Tibial nerve (tissue), 4 donors: Measurements from ENCODE around the gene ACBD5.

Experiments used
- EP300 ChIP-seq, 2 donors: sonication (generic); formaldehyde crosslinking; IDR thresholded peaks; one replicate each; pipeline ENCODE4 v1.6.1; 2017; ENCODE audit warnings: antibody characterized with exemption in 2 of 2, mild to moderate bottlenecking in 1 of 2
- POLR2A ChIP-seq, 2 donors: fragments of 450-650 bp; IDR thresholded peaks; one replicate each; pipeline ENCODE4 v1.6.1; 2017; ENCODE audit warnings: antibody characterized with exemption in 2 of 2, mild to moderate bottlenecking in 2 of 2, moderate library complexity in 2 of 2
- TF ChIP-seq, protein P1 (sequence below), 5 experiments: fragments of 200-600 bp in 3 of 5; fragments of 450-650 bp in 2 of 5; sonication (generic) in 3 of 5; IDR thresholded peaks; one replicate each; pipeline ENCODE4 v1.5.1; 2016 to 2019; ENCODE audit warnings: antibody characterized with exemption in 5 of 5, mild to moderate bottlenecking in 3 of 5, moderate library complexity in 2 of 5

DNA sequence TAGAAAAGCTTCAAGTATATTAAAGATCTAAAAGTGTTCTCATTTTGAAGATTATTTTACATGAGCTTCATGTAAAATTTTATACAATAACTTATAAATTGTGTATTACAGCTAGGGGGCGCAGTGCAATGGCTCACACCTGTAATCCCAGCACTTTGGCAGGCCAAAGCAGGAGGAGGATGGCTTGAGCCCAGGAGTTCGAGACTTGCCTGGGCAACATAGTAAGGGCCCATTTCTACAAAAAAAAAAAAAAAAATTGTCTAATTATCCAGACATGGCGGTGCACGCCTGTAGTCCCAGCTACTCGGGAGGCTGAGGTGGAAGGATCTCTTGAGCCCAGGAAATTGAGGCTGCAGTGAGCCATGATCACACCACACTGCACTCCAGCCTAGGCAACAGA is 16.6 kb downstream of the ACBD5 start:
- TF ChIP-seq, protein P1, sequence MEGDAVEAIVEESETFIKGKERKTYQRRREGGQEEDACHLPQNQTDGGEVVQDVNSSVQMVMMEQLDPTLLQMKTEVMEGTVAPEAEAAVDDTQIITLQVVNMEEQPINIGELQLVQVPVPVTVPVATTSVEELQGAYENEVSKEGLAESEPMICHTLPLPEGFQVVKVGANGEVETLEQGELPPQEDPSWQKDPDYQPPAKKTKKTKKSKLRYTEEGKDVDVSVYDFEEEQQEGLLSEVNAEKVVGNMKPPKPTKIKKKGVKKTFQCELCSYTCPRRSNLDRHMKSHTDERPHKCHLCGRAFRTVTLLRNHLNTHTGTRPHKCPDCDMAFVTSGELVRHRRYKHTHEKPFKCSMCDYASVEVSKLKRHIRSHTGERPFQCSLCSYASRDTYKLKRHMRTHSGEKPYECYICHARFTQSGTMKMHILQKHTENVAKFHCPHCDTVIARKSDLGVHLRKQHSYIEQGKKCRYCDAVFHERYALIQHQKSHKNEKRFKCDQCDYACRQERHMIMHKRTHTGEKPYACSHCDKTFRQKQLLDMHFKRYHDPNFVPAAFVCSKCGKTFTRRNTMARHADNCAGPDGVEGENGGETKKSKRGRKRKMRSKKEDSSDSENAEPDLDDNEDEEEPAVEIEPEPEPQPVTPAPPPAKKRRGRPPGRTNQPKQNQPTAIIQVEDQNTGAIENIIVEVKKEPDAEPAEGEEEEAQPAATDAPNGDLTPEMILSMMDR (IDR thresholded peaks at IDR 0.05) = peak; percentile 31 to 63 (median 43)
- no peak for TF ChIP-seq POLR2A (IDR thresholded peaks at IDR 0.05)
- no peak for TF ChIP-seq EP300 (IDR thresholded peaks at IDR 0.05)
